ENCODE data around the gene AP2A1. TPM values are rescaled to one million over a fixed set of nuclear protein-coding genes. Genes with fewer than 3 reads are reported as not detected.

AP2A1 gene
- total and polyA plus RNA-seq, 9 donors = 31.3 to 76.9 (median 64.9) TPM

GRCh38 chr19:49801966-49802661 is 35.3 kb downstream of the AP2A1 start:
- peaks cover 79% of the 10 kb centered on the region for H3K36me3 ChIP-seq (ENCODE audit: control insufficient read depth, insufficient read depth, low read length)
- 16% methylated on average over 38 of the region's 38 CpGs for WGBS (ENCODE audit: insufficient coverage)
- peak overlapping the region; percentile 71 for H3K27ac ChIP-seq (ENCODE audit: low read length)
- DNase-seq = peak; percentile 98
- H3K27me3 ChIP-seq (ENCODE audit: control insufficient read depth, insufficient read depth, low read length) = no peaks in the 10 kb centered on the region
- peaks cover 19% of the 10 kb centered on the region for H3K4me1 ChIP-seq (ENCODE audit: control insufficient read depth, insufficient read depth, low read length)
- peak overlapping the region; percentile 53 for H3K4me3 ChIP-seq (ENCODE audit: low read length)
- H3K9me3 ChIP-seq (replicated peaks; ENCODE audit: control insufficient read depth, low read depth, low read length) = no peaks in the 10 kb centered on the region

GRCh38 chr19:49802836-49803528 is 36.2 kb downstream of the AP2A1 start:
- Histone ChIP-seq H3K36me3 (ENCODE audit: control insufficient read depth, insufficient read depth, low read length) (peaks cover 77% of the 10 kb centered on the region), H3K27ac (ENCODE audit: low read length) (peak overlapping the region; percentile 65), H3K4me3 (ENCODE audit: low read length) (peak overlapping the region; percentile 53), H3K27me3 (ENCODE audit: control insufficient read depth, insufficient read depth, low read length) (no peaks in the 10 kb centered on the region), H3K9me3 (replicated peaks; ENCODE audit: control insufficient read depth, low read depth, low read length) (no peaks in the 10 kb centered on the region), H3K4me1 (ENCODE audit: control insufficient read depth, insufficient read depth, low read length) (peaks cover 19% of the 10 kb centered on the region)
- WGBS (ENCODE audit: insufficient coverage) = 73% methylated on average over 8 of the region's 24 CpGs
- DNase-seq = peak; percentile 49

GRCh38 chr19:49803529-49803856 is 36.7 kb downstream of the AP2A1 start:
- no peaks in the 10 kb centered on the region for H3K9me3 ChIP-seq (replicated peaks; ENCODE audit: control insufficient read depth, low read depth, low read length)
- DNase-seq = no peak
- H3K27ac ChIP-seq (ENCODE audit: low read length) = no peak overlapping the region
- WGBS (ENCODE audit: insufficient coverage) = 83% methylated on average over 3 of the region's 6 CpGs
- no peaks in the 10 kb centered on the region for H3K27me3 ChIP-seq (ENCODE audit: control insufficient read depth, insufficient read depth, low read length)
- H3K4me1 ChIP-seq (ENCODE audit: control insufficient read depth, insufficient read depth, low read length) = peaks cover 20% of the 10 kb centered on the region
- peaks cover 72% of the 10 kb centered on the region for H3K36me3 ChIP-seq (ENCODE audit: control insufficient read depth, insufficient read depth, low read length)
- no peak overlapping the region for H3K4me3 ChIP-seq (ENCODE audit: low read length)

- H3K4me3 ChIP-seq (ENCODE audit: low read length) = no peak overlapping the region
- peaks cover 34% of the 10 kb centered on the region for H3K4me1 ChIP-seq (ENCODE audit: control insufficient read depth, insufficient read depth, low read length)
- DNase-seq = peak; percentile 27
- 87% methylated on average over 16 of the region's 20 CpGs for WGBS (ENCODE audit: insufficient coverage)
- no peaks in the 10 kb centered on the region for H3K9me3 ChIP-seq (replicated peaks; ENCODE audit: control insufficient read depth, low read depth, low read length)
- no peaks in the 10 kb centered on the region for H3K27me3 ChIP-seq (ENCODE audit: control insufficient read depth, insufficient read depth, low read length)
- H3K27ac ChIP-seq (ENCODE audit: low read length) = no peak overlapping the region
- H3K36me3 ChIP-seq (ENCODE audit: control insufficient read depth, insufficient read depth, low read length) = peaks cover 47% of the 10 kb centered on the region
Observed at GRCh38 chr19:49805822-49806619, 39.2 kb downstream of the AP2A1 start.

- Histone ChIP-seq H3K4me1 (ENCODE audit: control insufficient read depth, insufficient read depth, low read length) (peaks cover 30% of the 10 kb centered on the region), H3K9me3 (replicated peaks; ENCODE audit: control insufficient read depth, low read depth, low read length) (no peaks in the 10 kb centered on the region), H3K4me3 (ENCODE audit: low read length) (no peak overlapping the region), H3K27me3 (ENCODE audit: control insufficient read depth, insufficient read depth, low read length) (no peaks in the 10 kb centered on the region), H3K36me3 (ENCODE audit: control insufficient read depth, insufficient read depth, low read length) (peaks cover 44% of the 10 kb centered on the region), H3K27ac (ENCODE audit: low read length) (no peak overlapping the region)
- DNase-seq = no peak
- 80% methylated on average over 6 of the region's 8 CpGs for WGBS (ENCODE audit: insufficient coverage)
Observed at GRCh38 chr19:49806620-49806959, 39.8 kb downstream of the AP2A1 start.

- no peaks in the 10 kb centered on the region for H3K27me3 ChIP-seq (ENCODE audit: control insufficient read depth, insufficient read depth, low read length)
- 74% methylated on average over 15 of the region's 18 CpGs for WGBS (ENCODE audit: insufficient coverage)
- H3K4me1 ChIP-seq (ENCODE audit: control insufficient read depth, insufficient read depth, low read length) = peaks cover 28% of the 10 kb centered on the region
- H3K27ac ChIP-seq (ENCODE audit: low read length) = no peak overlapping the region
- no peaks in the 10 kb centered on the region for H3K9me3 ChIP-seq (replicated peaks; ENCODE audit: control insufficient read depth, low read depth, low read length)
- peak; percentile 50 for DNase-seq
- H3K4me3 ChIP-seq (ENCODE audit: low read length) = no peak overlapping the region
- H3K36me3 ChIP-seq (ENCODE audit: control insufficient read depth, insufficient read depth, low read length) = peaks cover 44% of the 10 kb centered on the region
Observed at GRCh38 chr19:49807058-49807903, 40.5 kb downstream of the AP2A1 start.

- Histone ChIP-seq H3K9me3 (replicated peaks; ENCODE audit: control insufficient read depth, low read depth, low read length) (no peaks in the 10 kb centered on the region), H3K4me1 (ENCODE audit: control insufficient read depth, insufficient read depth, low read length) (peaks cover 28% of the 10 kb centered on the region), H3K27me3 (ENCODE audit: control insufficient read depth, insufficient read depth, low read length) (no peaks in the 10 kb centered on the region), H3K4me3 (ENCODE audit: low read length) (no peak overlapping the region), H3K36me3 (ENCODE audit: control insufficient read depth, insufficient read depth, low read length) (peaks cover 38% of the 10 kb centered on the region), H3K27ac (ENCODE audit: low read length) (peak overlapping the region; percentile 74)
- peak; percentile 34 for DNase-seq
- WGBS (ENCODE audit: insufficient coverage) = 80% methylated on average over 1 of the region's 20 CpGs
Observed at GRCh38 chr19:49807904-49808675, 41.3 kb downstream of the AP2A1 start.

- Histone ChIP-seq H3K4me3 (ENCODE audit: low read length) (peak overlapping the region; percentile 81), H3K9me3 (replicated peaks; ENCODE audit: control insufficient read depth, low read depth, low read length) (no peaks in the 10 kb centered on the region), H3K27me3 (ENCODE audit: control insufficient read depth, insufficient read depth, low read length) (no peaks in the 10 kb centered on the region), H3K27ac (ENCODE audit: low read length) (peak overlapping the region; percentile 88), H3K36me3 (ENCODE audit: control insufficient read depth, insufficient read depth, low read length) (peaks cover 32% of the 10 kb centered on the region), H3K4me1 (ENCODE audit: control insufficient read depth, insufficient read depth, low read length) (peaks cover 27% of the 10 kb centered on the region)
- DNase-seq = peak; percentile 93
- 3% methylated on average over 30 of the region's 31 CpGs for WGBS (ENCODE audit: insufficient coverage)
Observed at GRCh38 chr19:49808711-49809159, 41.9 kb downstream of the AP2A1 start.
